Activated CD4-positive, alpha-beta T cell treated with anti-CD3 and anti-CD28 coated beads, Interleukin-2, Interleukin-4, amounts not matched to agents 100 ng/mL and 50 ng/mL, durations not matched to agents 16 hours and 8 hours (primary cell): ENCODE measurements around the gene PAGE2.
"Not testable (repeated sequence)": the region's sequence is repeated elsewhere in the genome, so short reads cannot be mapped to it uniquely, and the experiment has no call there.

Source experiments
- DNase-seq: peaks from one replicate; pipeline ENCODE4 v3.0.0-alpha.2; 2020; ENCODE audit warnings: low spot score

Gene PAGE2

GRCh38 chrX:55088795-55089489 is at the start of gene PAGE2:
Gene PAGE2, plus strand, starts transcription at chrX:55089018. Its CDS starts 1,003 bp downstream, at chrX:55090021.
- DNase-seq, result no peak

- DNase-seq, result no peak
Measured at GRCh38 chrX:55039471-55039870, 49.3 kb upstream of the PAGE2 start.

GRCh38 chrX:55041514-55041913 is 47.3 kb upstream of the PAGE2 start:
- DNase-seq, result no peak

GRCh38 chrX:55050599-55050998 is 38.2 kb upstream of the PAGE2 start:
- not testable (repeated sequence) for DNase-seq

- peak; percentile 9 for DNase-seq
Measured at GRCh38 chrX:55056820-55057674, 31.8 kb upstream of the PAGE2 start.

- peak; percentile 41 for DNase-seq
Measured at GRCh38 chrX:55057675-55058249, 31.1 kb upstream of the PAGE2 start.

- not testable (repeated sequence) for DNase-seq
Measured at GRCh38 chrX:55067180-55067579, 21.6 kb upstream of the PAGE2 start.

- DNase-seq, result no peak
Measured at GRCh38 chrX:55072286-55072685, 16.5 kb upstream of the PAGE2 start.

- DNase-seq, result no peak
Measured at GRCh38 chrX:55074851-55075467, 13.9 kb upstream of the PAGE2 start, which contains the start of gene PAGE2B. Gene PAGE2B, plus strand, starts transcription at chrX:55075030. Its CDS starts 1,012 bp downstream, at chrX:55076042.

- no peak for DNase-seq
Measured at GRCh38 chrX:55098691-55099090, 9.9 kb downstream of the PAGE2 start.

- no peak for DNase-seq
Measured at GRCh38 chrX:55099162-55099561, 10.3 kb downstream of the PAGE2 start.

GRCh38 chrX:55102754-55103153 is 13.9 kb downstream of the PAGE2 start:
- no peak for DNase-seq

GRCh38 chrX:55107262-55107661 is 18.4 kb downstream of the PAGE2 start:
- DNase-seq, result no peak

GRCh38 chrX:55107911-55108310 is 19.1 kb downstream of the PAGE2 start:
- DNase-seq, result no peak

GRCh38 chrX:55109306-55109705 is 20.5 kb downstream of the PAGE2 start:
- DNase-seq, result no peak

- no peak for DNase-seq
Measured at GRCh38 chrX:55111578-55112254, 22.9 kb downstream of the PAGE2 start.

- DNase-seq, result not testable (repeated sequence)
Measured at GRCh38 chrX:55116589-55116988, 27.8 kb downstream of the PAGE2 start.

- DNase-seq, result no peak
Measured at GRCh38 chrX:55118574-55118973, 29.8 kb downstream of the PAGE2 start.

- DNase-seq, result no peak
Measured at GRCh38 chrX:55119271-55119670, 30.5 kb downstream of the PAGE2 start.

- no peak for DNase-seq
Measured at GRCh38 chrX:55119712-55120111, 30.9 kb downstream of the PAGE2 start.

GRCh38 chrX:55120761-55121358 is 32.0 kb downstream of the PAGE2 start:
- no peak for DNase-seq
